GM23338 (cell line): ENCODE data around the gene EEF1AKMT2.

ENCODE experiments used
- CREB1 ChIP-seq: fragments of 250-450 bp; sonication (Bioruptor Pico); IDR thresholded peaks from 2 replicates; pipeline ENCODE4 v1.5.0; 2020; ENCODE audit warnings: low read depth, mild to moderate bottlenecking, moderate library complexity
- EZH2 ChIP-seq: fragments of 200-600 bp; sonication (generic); IDR thresholded peaks from one replicate; pipeline ENCODE4 v1.8.0; 2017; ENCODE audit warnings: antibody characterized with exemption, mild to moderate bottlenecking, low read depth; ENCODE audit not compliant: unreplicated experiment
- EZH2phosphoT487 ChIP-seq: fragments of 200-600 bp; sonication (generic); IDR thresholded peaks from one replicate; pipeline ENCODE4 v1.8.1; 2018; ENCODE audit warnings: antibody characterized with exemption; ENCODE audit not compliant: unreplicated experiment
- JUNB ChIP-seq: IDR thresholded peaks from one replicate; pipeline ENCODE4 v1.6.1; 2016; ENCODE audit warnings: antibody characterized with exemption; ENCODE audit not compliant: unreplicated experiment
- POLR2AphosphoS5 ChIP-seq: IDR thresholded peaks from 2 replicates; pipeline ENCODE4 v1.6.1; 2016; ENCODE audit warnings: antibody characterized with exemption, low read depth
- STAT1 ChIP-seq: IDR thresholded peaks from one replicate; pipeline ENCODE4 v1.6.1; 2016; ENCODE audit warnings: antibody characterized with exemption; ENCODE audit not compliant: unreplicated experiment
- TF ChIP-seq, protein P1 (sequence below), 2 experiments: fragments of 200-600 bp in 1 of 2; sonication (generic) in 1 of 2; conservative IDR thresholded peaks; 2 replicates each; pipeline versions ENCODE4 v1.5.1 to v1.6.1; 2016 to 2017; ENCODE audit warnings: antibody characterized with exemption in 2 of 2, low read depth in 2 of 2, mild to moderate bottlenecking in 2 of 2, moderate library complexity in 1 of 2
- TF ChIP-seq, protein P2 (sequence below): IDR thresholded peaks from 2 replicates; pipeline ENCODE4 v1.6.1; 2016; ENCODE audit warnings: antibody characterized with exemption

DNA sequence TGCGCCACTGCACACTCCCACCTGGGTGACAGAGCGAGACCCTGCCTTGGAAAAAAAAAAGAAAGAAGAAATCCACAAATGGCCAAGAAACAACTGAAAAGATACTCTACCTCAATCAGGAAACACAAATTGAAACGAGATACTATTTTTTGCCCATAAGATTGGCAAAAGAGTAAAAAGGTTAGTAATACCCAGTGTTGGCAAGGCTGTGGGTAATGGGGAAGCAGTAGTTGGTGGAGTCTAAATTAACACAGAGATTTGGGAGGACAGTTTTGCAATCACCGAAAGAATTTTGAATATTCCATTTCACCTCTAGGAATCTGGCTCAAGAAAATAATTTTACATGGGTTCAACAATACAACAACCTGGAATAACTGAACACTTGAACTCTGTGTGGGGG lies 29.8 kb upstream of the EEF1AKMT2 start:
- no peak for TF ChIP-seq EZH2phosphoT487
- TF ChIP-seq STAT1 = no peak
- TF ChIP-seq, protein P1, sequence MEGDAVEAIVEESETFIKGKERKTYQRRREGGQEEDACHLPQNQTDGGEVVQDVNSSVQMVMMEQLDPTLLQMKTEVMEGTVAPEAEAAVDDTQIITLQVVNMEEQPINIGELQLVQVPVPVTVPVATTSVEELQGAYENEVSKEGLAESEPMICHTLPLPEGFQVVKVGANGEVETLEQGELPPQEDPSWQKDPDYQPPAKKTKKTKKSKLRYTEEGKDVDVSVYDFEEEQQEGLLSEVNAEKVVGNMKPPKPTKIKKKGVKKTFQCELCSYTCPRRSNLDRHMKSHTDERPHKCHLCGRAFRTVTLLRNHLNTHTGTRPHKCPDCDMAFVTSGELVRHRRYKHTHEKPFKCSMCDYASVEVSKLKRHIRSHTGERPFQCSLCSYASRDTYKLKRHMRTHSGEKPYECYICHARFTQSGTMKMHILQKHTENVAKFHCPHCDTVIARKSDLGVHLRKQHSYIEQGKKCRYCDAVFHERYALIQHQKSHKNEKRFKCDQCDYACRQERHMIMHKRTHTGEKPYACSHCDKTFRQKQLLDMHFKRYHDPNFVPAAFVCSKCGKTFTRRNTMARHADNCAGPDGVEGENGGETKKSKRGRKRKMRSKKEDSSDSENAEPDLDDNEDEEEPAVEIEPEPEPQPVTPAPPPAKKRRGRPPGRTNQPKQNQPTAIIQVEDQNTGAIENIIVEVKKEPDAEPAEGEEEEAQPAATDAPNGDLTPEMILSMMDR (conservative IDR thresholded peaks at IDR 0.05; ENCODE audit: low read depth in 2 of 2) = no peak
- no peak for TF ChIP-seq POLR2AphosphoS5
- TF ChIP-seq, protein P2, sequence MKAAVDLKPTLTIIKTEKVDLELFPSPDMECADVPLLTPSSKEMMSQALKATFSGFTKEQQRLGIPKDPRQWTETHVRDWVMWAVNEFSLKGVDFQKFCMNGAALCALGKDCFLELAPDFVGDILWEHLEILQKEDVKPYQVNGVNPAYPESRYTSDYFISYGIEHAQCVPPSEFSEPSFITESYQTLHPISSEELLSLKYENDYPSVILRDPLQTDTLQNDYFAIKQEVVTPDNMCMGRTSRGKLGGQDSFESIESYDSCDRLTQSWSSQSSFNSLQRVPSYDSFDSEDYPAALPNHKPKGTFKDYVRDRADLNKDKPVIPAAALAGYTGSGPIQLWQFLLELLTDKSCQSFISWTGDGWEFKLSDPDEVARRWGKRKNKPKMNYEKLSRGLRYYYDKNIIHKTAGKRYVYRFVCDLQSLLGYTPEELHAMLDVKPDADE = no peak
- no peak for TF ChIP-seq EZH2
- no peak for TF ChIP-seq CREB1 (CRISPR knock-in tag)
- no peak for TF ChIP-seq JUNB
